WTC11 (cell line): ENCODE measurements around the gene TFF2. TPM values are rescaled to one million over a fixed set of nuclear protein-coding genes. Genes with fewer than 3 reads are reported as not detected.

ENCODE experiments used
- ATAC-seq: fragments of 200-7000 bp; cut with Tn5 transposase; 2 replicates; pipeline ENCODE4 v1.10.0; 2021; ENCODE audit warnings: mild to moderate bottlenecking, moderate library complexity
- CTCF ChIA-PET: fragments of 300-600 bp; sonication (Branson Sonifier 250); formaldehyde crosslinking; loops from one replicate; lab custom pipeline; 2021; ENCODE audit warnings: antibody characterized with exemption; lab: Charles Lee
- POLR2A ChIA-PET: fragments of 350-600 bp; sonication (Branson Sonifier 250); formaldehyde crosslinking; loops from one replicate; lab custom pipeline; 2021; ENCODE audit warnings: antibody characterized with exemption; lab: Charles Lee
- DNase-seq: peaks from one replicate; pipeline ENCODE4 v3.0.0; 2021; ENCODE audit warnings: low spot score
- H3K27ac Mint-ChIP-seq: 2 replicates; pipeline ENCODE4 v1.8.0; 2021; ENCODE audit warnings: mixed read lengths
- H3K27me3 Mint-ChIP-seq: 2 replicates; pipeline ENCODE4 v1.8.0; 2021; ENCODE audit warnings: low read depth, mild to moderate bottlenecking, moderate library complexity, mixed read lengths
- H3K36me3 Mint-ChIP-seq: 2 replicates; pipeline ENCODE4 v1.8.0; 2021; ENCODE audit warnings: mixed read lengths
- H3K4me1 Mint-ChIP-seq: 2 replicates; pipeline ENCODE4 v1.8.0; 2022; ENCODE audit warnings: mixed read lengths
- H3K4me3 Mint-ChIP-seq: 2 replicates; pipeline ENCODE4 v1.8.0; 2021; ENCODE audit warnings: mild to moderate bottlenecking, moderate library complexity, mixed read lengths
- H3K9me3 Mint-ChIP-seq: 2 replicates; pipeline ENCODE4 v1.8.0; 2021; ENCODE audit warnings: mixed read lengths
- EMX1 ChIP-seq: fragments of 250-450 bp; sonication (Bioruptor Pico); IDR thresholded peaks from 2 replicates; pipeline ENCODE4 v1.8.0; 2021; ENCODE audit warnings: mild to moderate bottlenecking
- IRF2 ChIP-seq: sonication (generic); formaldehyde crosslinking; IDR thresholded peaks from 2 replicates; pipeline ENCODE4 v1.8.0; 2022; ENCODE audit warnings: low read depth, missing genetic modification reagents, borderline replicate concordance
- NFATC4 ChIP-seq: fragments of 250-450 bp; sonication (Bioruptor Pico); IDR thresholded peaks from 2 replicates; pipeline ENCODE4 v1.9.0; 2021; ENCODE audit warnings: mild to moderate bottlenecking
- NFE2L1 ChIP-seq: sonication (generic); formaldehyde crosslinking; IDR thresholded peaks from 2 replicates; pipeline ENCODE4 v1.8.1; 2023; ENCODE audit warnings: missing genetic modification reagents
- NR1H2 ChIP-seq: sonication (generic); formaldehyde crosslinking; IDR thresholded peaks from 2 replicates; pipeline ENCODE4 v1.9.0; 2021; ENCODE audit warnings: mild to moderate bottlenecking, moderate library complexity, missing genetic modification reagents
- OVOL2 ChIP-seq: fragments of 250-450 bp; sonication (Bioruptor Pico); IDR thresholded peaks from 2 replicates; pipeline ENCODE4 v1.9.0; 2021; ENCODE audit warnings: mild to moderate bottlenecking, borderline replicate concordance
- RORB ChIP-seq: fragments of 250-450 bp; sonication (Bioruptor Pico); IDR thresholded peaks from 2 replicates; pipeline ENCODE4 v1.9.0; 2021; ENCODE audit warnings: mild to moderate bottlenecking
- ZNF232 ChIP-seq: sonication (generic); formaldehyde crosslinking; IDR thresholded peaks from 2 replicates; pipeline ENCODE4 v1.8.0; 2022; ENCODE audit warnings: mild to moderate bottlenecking, missing genetic modification reagents
- ZNF416 ChIP-seq: fragments of 250-450 bp; sonication (Bioruptor Pico); IDR thresholded peaks from 2 replicates; pipeline ENCODE4 v1.9.0; 2021; ENCODE audit warnings: mild to moderate bottlenecking, inconsistent platforms
- total RNA-seq: library from RNA; stranded (reverse); gene quantifications from 3 replicates; pipeline ENCODE4 v1.2.3, GENCODE V29; 2021
- TF ChIP-seq, protein P1 (sequence below): sonication (generic); formaldehyde crosslinking; IDR thresholded peaks from 2 replicates; pipeline ENCODE4 v1.8.0; 2023; ENCODE audit warnings: mild to moderate bottlenecking, missing genetic modification reagents
- TF ChIP-seq, protein P2 (sequence below): sonication (generic); formaldehyde crosslinking; IDR thresholded peaks from 2 replicates; pipeline ENCODE4 v1.8.1; 2022; ENCODE audit warnings: low read depth, missing genetic modification reagents, borderline replicate concordance
- TF ChIP-seq, protein P3 (sequence below): sonication (generic); formaldehyde crosslinking; IDR thresholded peaks from 2 replicates; pipeline ENCODE4 v1.8.0; 2023; ENCODE audit warnings: missing genetic modification reagents, mild to moderate bottlenecking, borderline replicate concordance
- TF ChIP-seq, protein P4 (sequence below): sonication (generic); formaldehyde crosslinking; IDR thresholded peaks from 2 replicates; pipeline ENCODE4 v1.8.0; 2022; ENCODE audit warnings: mild to moderate bottlenecking, missing genetic modification reagents

Gene TFF2
- total RNA-seq, 1 experiment from 2014 or later = 0.33 TPM

DNA sequence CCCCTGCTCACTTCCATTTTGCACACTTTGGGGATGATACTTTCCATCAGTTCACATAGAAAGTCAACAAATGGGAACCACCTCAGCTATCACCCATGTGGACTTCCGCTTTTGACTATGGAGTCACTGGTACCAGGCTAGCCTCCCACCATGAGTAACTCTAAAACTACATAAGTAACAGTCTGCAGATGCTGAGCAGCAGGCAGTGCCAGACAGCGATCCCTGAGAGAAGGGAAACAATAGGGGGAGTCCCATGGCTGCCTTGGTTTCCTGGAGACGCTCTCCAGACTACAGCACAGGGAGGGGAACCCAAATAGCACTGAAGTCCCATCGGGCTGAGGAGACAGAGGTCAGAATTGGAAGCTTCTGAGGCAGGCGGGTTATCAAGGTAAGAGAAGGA is 2.8 kb upstream of the TFF2 start (continued):
- TF ChIP-seq, protein P1, sequence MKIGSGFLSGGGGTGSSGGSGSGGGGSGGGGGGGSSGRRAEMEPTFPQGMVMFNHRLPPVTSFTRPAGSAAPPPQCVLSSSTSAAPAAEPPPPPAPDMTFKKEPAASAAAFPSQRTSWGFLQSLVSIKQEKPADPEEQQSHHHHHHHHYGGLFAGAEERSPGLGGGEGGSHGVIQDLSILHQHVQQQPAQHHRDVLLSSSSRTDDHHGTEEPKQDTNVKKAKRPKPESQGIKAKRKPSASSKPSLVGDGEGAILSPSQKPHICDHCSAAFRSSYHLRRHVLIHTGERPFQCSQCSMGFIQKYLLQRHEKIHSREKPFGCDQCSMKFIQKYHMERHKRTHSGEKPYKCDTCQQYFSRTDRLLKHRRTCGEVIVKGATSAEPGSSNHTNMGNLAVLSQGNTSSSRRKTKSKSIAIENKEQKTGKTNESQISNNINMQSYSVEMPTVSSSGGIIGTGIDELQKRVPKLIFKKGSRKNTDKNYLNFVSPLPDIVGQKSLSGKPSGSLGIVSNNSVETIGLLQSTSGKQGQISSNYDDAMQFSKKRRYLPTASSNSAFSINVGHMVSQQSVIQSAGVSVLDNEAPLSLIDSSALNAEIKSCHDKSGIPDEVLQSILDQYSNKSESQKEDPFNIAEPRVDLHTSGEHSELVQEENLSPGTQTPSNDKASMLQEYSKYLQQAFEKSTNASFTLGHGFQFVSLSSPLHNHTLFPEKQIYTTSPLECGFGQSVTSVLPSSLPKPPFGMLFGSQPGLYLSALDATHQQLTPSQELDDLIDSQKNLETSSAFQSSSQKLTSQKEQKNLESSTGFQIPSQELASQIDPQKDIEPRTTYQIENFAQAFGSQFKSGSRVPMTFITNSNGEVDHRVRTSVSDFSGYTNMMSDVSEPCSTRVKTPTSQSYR (CRISPR knock-in tag) = no peak
- TF ChIP-seq, protein P2, sequence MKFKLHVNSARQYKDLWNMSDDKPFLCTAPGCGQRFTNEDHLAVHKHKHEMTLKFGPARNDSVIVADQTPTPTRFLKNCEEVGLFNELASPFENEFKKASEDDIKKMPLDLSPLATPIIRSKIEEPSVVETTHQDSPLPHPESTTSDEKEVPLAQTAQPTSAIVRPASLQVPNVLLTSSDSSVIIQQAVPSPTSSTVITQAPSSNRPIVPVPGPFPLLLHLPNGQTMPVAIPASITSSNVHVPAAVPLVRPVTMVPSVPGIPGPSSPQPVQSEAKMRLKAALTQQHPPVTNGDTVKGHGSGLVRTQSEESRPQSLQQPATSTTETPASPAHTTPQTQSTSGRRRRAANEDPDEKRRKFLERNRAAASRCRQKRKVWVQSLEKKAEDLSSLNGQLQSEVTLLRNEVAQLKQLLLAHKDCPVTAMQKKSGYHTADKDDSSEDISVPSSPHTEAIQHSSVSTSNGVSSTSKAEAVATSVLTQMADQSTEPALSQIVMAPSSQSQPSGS (CRISPR knock-in tag) = no peak

DNA sequence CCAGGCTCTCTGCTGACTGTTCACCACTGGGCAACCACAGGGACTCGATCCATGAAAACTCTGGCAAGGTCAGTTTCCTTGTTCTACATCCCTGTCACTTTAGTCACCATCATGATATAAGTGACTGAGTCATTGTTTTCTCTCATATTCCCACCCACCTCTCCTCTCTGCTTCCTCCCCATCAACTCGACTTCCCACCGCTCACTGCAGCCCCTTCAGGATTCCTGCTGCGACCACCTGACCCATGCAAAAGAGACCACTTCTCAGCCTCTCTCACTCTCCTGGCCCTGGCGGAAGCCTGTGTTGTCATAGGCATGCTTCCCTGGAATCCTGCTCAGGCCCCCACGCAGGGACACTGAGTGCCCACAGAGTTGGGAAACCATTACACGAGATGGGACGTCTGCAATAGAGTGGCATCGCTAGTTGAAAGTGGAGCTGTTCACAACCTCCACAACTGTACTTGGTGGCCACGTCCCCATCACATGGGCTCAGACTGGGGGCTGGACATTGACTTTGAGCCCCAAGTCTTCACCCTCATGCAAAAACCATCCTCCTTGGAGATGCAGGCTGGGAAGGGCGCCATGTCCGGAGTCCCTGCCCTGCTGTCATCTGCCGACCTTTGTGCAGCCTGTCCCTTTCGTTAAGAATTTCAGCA is 1.8 kb upstream of the TFF2 start:
- CTCF ChIA-PET = interaction anchor here (1.6 kb wide), 1 partner anchor 29 kb away, joined by 4 read pairs; no protein-coding TSS in a partner anchor
- ATAC-seq (no peak), DNase-seq (no peak)
- H3K36me3 Mint-ChIP-seq = no peaks in the 10 kb centered on the region
- H3K27ac Mint-ChIP-seq = no peak overlapping the region
- H3K27me3 Mint-ChIP-seq = no peaks in the 10 kb centered on the region; the same call in 1 of the 2 replicates
- H3K4me3 Mint-ChIP-seq = no peak overlapping the region
- no peaks in the 10 kb centered on the region for H3K4me1 Mint-ChIP-seq
- H3K9me3 Mint-ChIP-seq = peaks cover 16% of the 10 kb centered on the region
- no peak for TF ChIP-seq OVOL2
- no peak for TF ChIP-seq NR1H2 (CRISPR knock-in tag)
- no peak for TF ChIP-seq RORB (CRISPR knock-in tag)
- TF ChIP-seq ZNF416 (CRISPR knock-in tag) = no peak
- TF ChIP-seq IRF2 (CRISPR knock-in tag) = no peak
- no peak for TF ChIP-seq EMX1
- TF ChIP-seq NFATC4 (CRISPR knock-in tag) = no peak
- TF ChIP-seq, protein P3, sequence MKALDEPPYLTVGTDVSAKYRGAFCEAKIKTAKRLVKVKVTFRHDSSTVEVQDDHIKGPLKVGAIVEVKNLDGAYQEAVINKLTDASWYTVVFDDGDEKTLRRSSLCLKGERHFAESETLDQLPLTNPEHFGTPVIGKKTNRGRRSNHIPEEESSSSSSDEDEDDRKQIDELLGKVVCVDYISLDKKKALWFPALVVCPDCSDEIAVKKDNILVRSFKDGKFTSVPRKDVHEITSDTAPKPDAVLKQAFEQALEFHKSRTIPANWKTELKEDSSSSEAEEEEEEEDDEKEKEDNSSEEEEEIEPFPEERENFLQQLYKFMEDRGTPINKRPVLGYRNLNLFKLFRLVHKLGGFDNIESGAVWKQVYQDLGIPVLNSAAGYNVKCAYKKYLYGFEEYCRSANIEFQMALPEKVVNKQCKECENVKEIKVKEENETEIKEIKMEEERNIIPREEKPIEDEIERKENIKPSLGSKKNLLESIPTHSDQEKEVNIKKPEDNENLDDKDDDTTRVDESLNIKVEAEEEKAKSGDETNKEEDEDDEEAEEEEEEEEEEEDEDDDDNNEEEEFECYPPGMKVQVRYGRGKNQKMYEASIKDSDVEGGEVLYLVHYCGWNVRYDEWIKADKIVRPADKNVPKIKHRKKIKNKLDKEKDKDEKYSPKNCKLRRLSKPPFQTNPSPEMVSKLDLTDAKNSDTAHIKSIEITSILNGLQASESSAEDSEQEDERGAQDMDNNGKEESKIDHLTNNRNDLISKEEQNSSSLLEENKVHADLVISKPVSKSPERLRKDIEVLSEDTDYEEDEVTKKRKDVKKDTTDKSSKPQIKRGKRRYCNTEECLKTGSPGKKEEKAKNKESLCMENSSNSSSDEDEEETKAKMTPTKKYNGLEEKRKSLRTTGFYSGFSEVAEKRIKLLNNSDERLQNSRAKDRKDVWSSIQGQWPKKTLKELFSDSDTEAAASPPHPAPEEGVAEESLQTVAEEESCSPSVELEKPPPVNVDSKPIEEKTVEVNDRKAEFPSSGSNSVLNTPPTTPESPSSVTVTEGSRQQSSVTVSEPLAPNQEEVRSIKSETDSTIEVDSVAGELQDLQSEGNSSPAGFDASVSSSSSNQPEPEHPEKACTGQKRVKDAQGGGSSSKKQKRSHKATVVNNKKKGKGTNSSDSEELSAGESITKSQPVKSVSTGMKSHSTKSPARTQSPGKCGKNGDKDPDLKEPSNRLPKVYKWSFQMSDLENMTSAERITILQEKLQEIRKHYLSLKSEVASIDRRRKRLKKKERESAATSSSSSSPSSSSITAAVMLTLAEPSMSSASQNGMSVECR (CRISPR knock-in tag) = no peak
- TF ChIP-seq, protein P4, sequence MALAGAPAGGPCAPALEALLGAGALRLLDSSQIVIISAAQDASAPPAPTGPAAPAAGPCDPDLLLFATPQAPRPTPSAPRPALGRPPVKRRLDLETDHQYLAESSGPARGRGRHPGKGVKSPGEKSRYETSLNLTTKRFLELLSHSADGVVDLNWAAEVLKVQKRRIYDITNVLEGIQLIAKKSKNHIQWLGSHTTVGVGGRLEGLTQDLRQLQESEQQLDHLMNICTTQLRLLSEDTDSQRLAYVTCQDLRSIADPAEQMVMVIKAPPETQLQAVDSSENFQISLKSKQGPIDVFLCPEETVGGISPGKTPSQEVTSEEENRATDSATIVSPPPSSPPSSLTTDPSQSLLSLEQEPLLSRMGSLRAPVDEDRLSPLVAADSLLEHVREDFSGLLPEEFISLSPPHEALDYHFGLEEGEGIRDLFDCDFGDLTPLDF (CRISPR knock-in tag) = no peak
- no peak for TF ChIP-seq ZNF232 (CRISPR knock-in tag)
- no peak for TF ChIP-seq NFE2L1 (CRISPR knock-in tag)
- TF ChIP-seq, all 79 proteins: peak for 0
- POLR2A ChIA-PET = no interaction called here
